Adrenal gland (tissue), 12 donors: ENCODE results near the gene ALX4. TPM values are rescaled to one million over a fixed set of nuclear protein-coding genes. Genes with fewer than 3 reads are reported as not detected.

ENCODE experiments used
- DNase-seq, 7 donors: peaks; one replicate each; pipeline ENCODE4 v3.0.0-alpha.2; 2019 to 2020
- H3K27ac ChIP-seq, 5 donors: fragments of 200-600 bp; sonication (generic) in 4 of 5; 1 replicate in 3 of 5; 2 replicates in 2 of 5; pipeline versions ENCODE4 v1.5.1 to v1.8.0; 2016 to 2020; ENCODE audit warnings: mild to moderate bottlenecking in 1 of 5
- H3K27me3 ChIP-seq: fragments of 200-600 bp; 2 replicates; pipeline ENCODE4 v1.8.0; 2021
- H3K36me3 ChIP-seq, 2 donors: fragments of 200-600 bp; replicated peaks in 1 of 2; 1 replicate in 1 of 2; 2 replicates in 1 of 2; pipeline versions ENCODE4 v1.5.1 to v1.8.0; 2018 to 2022
- H3K4me1 ChIP-seq, 2 donors: fragments of 200-600 bp; replicated peaks in 1 of 2; 1 replicate in 1 of 2; 2 replicates in 1 of 2; pipeline versions ENCODE4 v1.5.1 to v1.8.0; 2018 to 2021
- H3K4me3 ChIP-seq, 4 donors: fragments of 200-600 bp; sonication (generic) in 3 of 4; one replicate each; pipeline ENCODE4 v1.5.1; 2016 to 2018
- H3K9me3 ChIP-seq, 3 donors: fragments of 200-600 bp; sonication (generic) in 1 of 3; replicated peaks in 1 of 3; 1 replicate in 2 of 3; 2 replicates in 1 of 3; pipeline versions ENCODE4 v1.5.1 to v1.8.0; 2016 to 2021
- POLR2A ChIP-seq, 2 donors: fragments of 450-650 bp; IDR thresholded peaks; one replicate each; pipeline ENCODE4 v1.6.1; 2017; ENCODE audit warnings: antibody characterized with exemption in 2 of 2, mild to moderate bottlenecking in 2 of 2, moderate library complexity in 1 of 2
- WGBS, 4 donors: extraction: QIAGEN DNeasy Blood & Tissue Kit in 2 of 4; methylation state at CpG; one replicate each; pipeline versions ENCODE4 v1.1.5 to v1.1.7; 2013 to 2017; 5-methylcytosine and 5-hydroxymethylcytosine counted together
- intact Hi-C, 2 donors: fragments of 100-400 bp; cut with DNase I; formaldehyde crosslinking; loops; one replicate each; pipeline versions ENCODE4 v1.14.1 to v1.15.0; 2022 to 2023
- polyA plus RNA-seq, 3 donors: library from polyadenylated mRNA; stranded (reverse); fragments of 200-250 nt in 2 of 3; fragments of 350-450 nt in 1 of 3; fragmentation: Illumina TruSeq in 1 of 3; extraction: RNeasy Lipid Tissue Mini Kit (QIAGEN cat#74804) in 1 of 3; gene quantifications; one replicate each; pipeline ENCODE4 v1.2.3, GENCODE V29; 2013 to 2014
- total RNA-seq, 9 donors: library from RNA; depleted of rRNA in 4 of 9; stranded (reverse); fragments of >200 nt in 4 of 9; fragments of 120-200 nt in 1 of 9; fragmentation: NEBNext Ultra II Directional in 1 of 9; extraction: Animal tissue kit (Norgen Biotek cat#: 25700) in 1 of 9; gene quantifications; one replicate each; pipeline versions ENCODE4 v1.1.0 to v1.2.4, GENCODE V29; 2013 to 2023
- TF ChIP-seq, protein P1 (sequence below), 6 experiments: fragments of 450-650 bp in 4 of 6; fragments of 200-600 bp in 2 of 6; sonication (generic) in 1 of 6; IDR thresholded peaks; 1 replicate in 5 of 6; 2 replicates in 1 of 6; pipeline versions ENCODE4 v1.5.1 to v1.8.0; 2016 to 2021; ENCODE audit warnings: antibody characterized with exemption in 6 of 6, mild to moderate bottlenecking in 2 of 6, moderate library complexity in 1 of 6
- donor health status: healthy with polysubstance abuse.
- donor health status: Bipolar disorder and iron deficiency.
- donor health status: DM: yes; HTN: yes; CAD: no.
- donor health status: DM: no; HTN: no; CAD: no.
- donor health status: DM: no; HTN: no; CAD: no.
- donor health status: DM: yes; HTN: yes; CAD: no.

The ALX4 gene
- total and polyA plus RNA-seq, 12 donors: 0.03 to 0.06 TPM; not detected in 10

DNA sequence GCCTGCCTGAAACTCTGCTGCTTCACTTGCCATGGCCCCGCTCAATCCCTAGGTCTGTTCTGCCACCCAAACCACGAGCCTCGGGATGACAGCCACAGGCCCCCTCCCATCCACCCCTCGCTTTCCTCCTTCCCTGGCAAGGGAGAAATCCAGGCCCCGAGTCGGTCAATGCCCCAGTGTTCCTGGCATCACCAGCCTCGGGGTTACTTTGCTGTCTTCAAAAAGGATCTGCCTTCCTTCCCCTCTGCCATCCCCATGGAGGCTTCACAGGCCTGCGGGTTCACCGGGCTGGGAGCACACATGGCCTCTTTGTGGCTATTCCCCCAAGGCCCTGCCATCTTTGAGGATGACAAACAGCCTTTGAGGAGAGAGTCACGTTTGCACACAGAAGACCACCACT, 38.8 kb upstream of the ALX4 start:
- intact Hi-C loops: no loop called here
- Histone ChIP-seq H3K27ac (no peak overlapping the region), H3K27me3 (no peaks in the 10 kb centered on the region), H3K4me3 (no peak overlapping the region), H3K4me1 (no peaks in the 10 kb centered on the region), H3K36me3 (no peaks in the 10 kb centered on the region), H3K9me3 (no peaks in the 10 kb centered on the region)
- no peak for DNase-seq
- TF ChIP-seq POLR2A (IDR thresholded peaks at IDR 0.05): no peak
- TF ChIP-seq, protein P1, sequence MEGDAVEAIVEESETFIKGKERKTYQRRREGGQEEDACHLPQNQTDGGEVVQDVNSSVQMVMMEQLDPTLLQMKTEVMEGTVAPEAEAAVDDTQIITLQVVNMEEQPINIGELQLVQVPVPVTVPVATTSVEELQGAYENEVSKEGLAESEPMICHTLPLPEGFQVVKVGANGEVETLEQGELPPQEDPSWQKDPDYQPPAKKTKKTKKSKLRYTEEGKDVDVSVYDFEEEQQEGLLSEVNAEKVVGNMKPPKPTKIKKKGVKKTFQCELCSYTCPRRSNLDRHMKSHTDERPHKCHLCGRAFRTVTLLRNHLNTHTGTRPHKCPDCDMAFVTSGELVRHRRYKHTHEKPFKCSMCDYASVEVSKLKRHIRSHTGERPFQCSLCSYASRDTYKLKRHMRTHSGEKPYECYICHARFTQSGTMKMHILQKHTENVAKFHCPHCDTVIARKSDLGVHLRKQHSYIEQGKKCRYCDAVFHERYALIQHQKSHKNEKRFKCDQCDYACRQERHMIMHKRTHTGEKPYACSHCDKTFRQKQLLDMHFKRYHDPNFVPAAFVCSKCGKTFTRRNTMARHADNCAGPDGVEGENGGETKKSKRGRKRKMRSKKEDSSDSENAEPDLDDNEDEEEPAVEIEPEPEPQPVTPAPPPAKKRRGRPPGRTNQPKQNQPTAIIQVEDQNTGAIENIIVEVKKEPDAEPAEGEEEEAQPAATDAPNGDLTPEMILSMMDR (IDR thresholded peaks at IDR 0.05): no peak
- 74 to 88% (median 79%) methylated on average over 9 to 10 of the region's 10 CpGs for WGBS, 4 donors

DNA sequence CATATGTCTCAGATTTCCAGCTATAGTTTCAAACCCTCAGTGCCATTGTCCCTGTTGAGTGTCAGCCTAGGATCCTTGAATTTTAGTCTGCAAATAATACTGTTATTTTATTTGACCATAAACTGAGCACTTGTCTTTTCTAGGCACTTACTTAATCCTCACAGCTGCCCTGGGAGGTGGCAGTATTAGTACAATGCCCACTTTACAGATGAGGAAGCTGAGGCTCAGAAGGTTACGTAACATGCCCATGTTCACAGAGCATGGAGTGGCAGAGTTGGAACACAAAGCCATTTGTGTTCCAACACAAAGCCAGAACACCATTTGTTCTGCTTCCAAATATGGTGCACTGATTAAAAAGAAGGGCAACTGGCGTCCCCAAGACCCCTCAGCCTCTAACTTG, 38.2 kb upstream of the ALX4 start:
- no peak for TF ChIP-seq POLR2A (IDR thresholded peaks at IDR 0.05)
- TF ChIP-seq, protein P1 (IDR thresholded peaks at IDR 0.05): no peak
- Histone ChIP-seq H3K27ac (no peak overlapping the region), H3K9me3 (no peaks in the 10 kb centered on the region), H3K4me1 (no peaks in the 10 kb centered on the region), H3K4me3 (no peak overlapping the region), H3K36me3 (no peaks in the 10 kb centered on the region), H3K27me3 (no peaks in the 10 kb centered on the region)
- no peak for DNase-seq
- 48 to 72% (median 67%) methylated on average over 2 of the region's 2 CpGs for WGBS, 4 donors
- intact Hi-C loops: no loop called here

DNA sequence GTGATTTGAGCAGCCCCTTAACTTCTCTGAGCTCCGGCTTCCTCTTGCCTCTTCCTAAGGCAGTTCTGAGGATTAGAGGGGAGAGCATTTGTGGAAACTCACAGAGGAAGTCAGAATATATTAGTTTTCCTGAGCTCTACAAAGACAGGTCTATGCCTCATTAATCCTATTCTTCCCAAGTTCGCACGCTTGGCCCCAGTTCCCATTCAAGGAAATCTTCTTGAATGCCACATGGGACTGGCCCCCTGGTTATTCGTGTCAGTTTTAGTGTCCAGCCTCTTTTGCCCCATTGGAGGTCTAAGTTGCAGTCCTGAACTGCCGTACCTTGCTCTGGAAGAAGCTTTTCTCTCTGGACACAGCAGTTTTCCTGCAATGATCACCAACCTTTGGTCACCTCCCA, 37.6 kb upstream of the ALX4 start:
- no peaks in the 10 kb centered on the region for H3K27me3 ChIP-seq
- DNase-seq: no peak
- no peaks in the 10 kb centered on the region for H3K4me1 ChIP-seq
- intact Hi-C loops: no loop called here
- H3K36me3 ChIP-seq: no peaks in the 10 kb centered on the region
- TF ChIP-seq, protein P1 (IDR thresholded peaks at IDR 0.05): no peak
- TF ChIP-seq POLR2A (IDR thresholded peaks at IDR 0.05): no peak
- no peak overlapping the region for H3K4me3 ChIP-seq
- no peak overlapping the region for H3K27ac ChIP-seq
- no peaks in the 10 kb centered on the region for H3K9me3 ChIP-seq
- WGBS, 4 donors: 80 to 93% (median 90%) methylated on average over 5 of the region's 5 CpGs

GRCh38 chr11:44346983-44347382, 37.0 kb upstream of the ALX4 start:
- DNase-seq: no peak
- TF ChIP-seq POLR2A (IDR thresholded peaks at IDR 0.05): no peak
- TF ChIP-seq, protein P1 (IDR thresholded peaks at IDR 0.05): no peak

More at GRCh38 chr11:44346983-44347382, 37.0 kb upstream of the ALX4 start:
- Histone ChIP-seq H3K36me3 (no peaks in the 10 kb centered on the region), H3K27ac (no peak overlapping the region), H3K4me1 (no peaks in the 10 kb centered on the region), H3K4me3 (no peak overlapping the region), H3K9me3 (no peaks in the 10 kb centered on the region), H3K27me3 (no peaks in the 10 kb centered on the region)
- WGBS, 4 donors: 70 to 82% (median 76%) methylated on average over 6 of the region's 6 CpGs
- intact Hi-C loops: no loop called here
